SU-DHL-6 (cell line): ENCODE data around the gene OASL.

Experiments
- H2AFZ ChIP-seq: fragments of 200-600 bp; sonication (generic); 2 replicates; pipeline ENCODE4 v1.6.1; 2014; ENCODE audit warnings: low read depth, mild to moderate bottlenecking, moderate library complexity, mixed read lengths, antibody characterized with exemption, low read length; ENCODE audit not compliant: severe bottlenecking
- H3F3A ChIP-seq: fragments of 200-600 bp; shearing (Covaris generic); 2 replicates; pipeline ENCODE4 v1.6.0; 2016; ENCODE audit warnings: antibody characterized with exemption, mild to moderate bottlenecking; ENCODE audit not compliant: insufficient read depth
- H3K27ac ChIP-seq: fragments of 200-600 bp; sonication (generic); 2 replicates; pipeline ENCODE4 v1.5.1; 2016; ENCODE audit warnings: low read depth, mild to moderate bottlenecking, low read length, moderate library complexity, mixed read lengths
- H3K27me3 ChIP-seq: fragments of 200-600 bp; sonication (generic), shearing (Covaris generic); 2 replicates; pipeline ENCODE4 v1.6.0; 2014; ENCODE audit warnings: mild to moderate bottlenecking, low read length
- H3K36me3 ChIP-seq: fragments of 200-600 bp; sonication (generic); 2 replicates; pipeline ENCODE4 v1.6.1; 2014; ENCODE audit warnings: mild to moderate bottlenecking, low read length, mixed read lengths
- H3K4me2 ChIP-seq: fragments of 300-600, 200-600 bp; shearing (Covaris generic), sonication (generic); 2 replicates; pipeline ENCODE4 v1.6.0; 2014; ENCODE audit warnings: low read length, low read depth, mild to moderate bottlenecking; ENCODE audit not compliant: poor library complexity, severe bottlenecking
- H3K4me3 ChIP-seq: fragments of 200-600 bp; sonication (generic); 2 replicates; pipeline ENCODE4 v1.5.1; 2014; ENCODE audit warnings: antibody characterized with exemption, low read length, mild to moderate bottlenecking, mixed read lengths; ENCODE audit not compliant: insufficient read depth, poor library complexity, severe bottlenecking
- H3K79me2 ChIP-seq: fragments of 200-600 bp; sonication (generic); 2 replicates; pipeline ENCODE4 v1.6.1; 2014; ENCODE audit warnings: mild to moderate bottlenecking, low read length, moderate library complexity; ENCODE audit not compliant: insufficient read depth
- H3K9ac ChIP-seq: fragments of 200-600 bp; sonication (generic); 2 replicates; pipeline ENCODE4 v1.7.0; 2014; ENCODE audit warnings: mild to moderate bottlenecking, low read length
- H3K9me2 ChIP-seq: fragments of 200-600 bp; sonication (generic); replicated peaks from 2 replicates; pipeline ENCODE4 v1.6.1; 2014; ENCODE audit warnings: low read length; ENCODE audit not compliant: insufficient read depth
- H3K9me3 ChIP-seq: fragments of 200-600 bp; sonication (generic); 2 replicates; pipeline ENCODE4 v1.6.1; 2014; ENCODE audit warnings: low read length, mixed read lengths; ENCODE audit not compliant: insufficient read depth
- H4K20me1 ChIP-seq: fragments of 200-600 bp; sonication (generic); 2 replicates; pipeline ENCODE4 v1.6.1; 2014; ENCODE audit warnings: low read depth, mild to moderate bottlenecking, antibody characterized with exemption, low read length, moderate library complexity, mixed read lengths
- CTCF ChIP-seq: fragments of 200-600 bp; sonication (generic); IDR thresholded peaks from one replicate; pipeline ENCODE4 v1.5.1; 2017; ENCODE audit warnings: antibody characterized with exemption, mild to moderate bottlenecking, low read length, moderate library complexity; ENCODE audit not compliant: insufficient read depth, poor library complexity, severe bottlenecking
- EZH2phosphoT487 ChIP-seq: fragments of 200-600 bp; sonication (generic), shearing (Covaris generic); conservative IDR thresholded peaks from 2 replicates; pipeline ENCODE4 v1.6.1; 2018; ENCODE audit warnings: mild to moderate bottlenecking, antibody characterized with exemption, low read length, moderate library complexity, mixed read lengths

OASL gene

GRCh38 chr12:120993496-120993895 is 45.5 kb downstream of the OASL start:
- Histone ChIP-seq H2AFZ (no peak overlapping the region), H3K27ac (no peak overlapping the region), H3K79me2 (no peaks in the 10 kb centered on the region), H3F3A (no peaks in the 10 kb centered on the region), H3K9me3 (no peaks in the 10 kb centered on the region), H3K27me3 (no peaks in the 10 kb centered on the region), H3K4me3 (no peak overlapping the region), H3K4me2 (no peak overlapping the region), H3K36me3 (no peaks in the 10 kb centered on the region), H3K9ac (no peak overlapping the region), H4K20me1 (no peaks in the 10 kb centered on the region), H3K9me2 (no peaks in the 10 kb centered on the region)
- no peak for TF ChIP-seq CTCF
- TF ChIP-seq EZH2phosphoT487 = no peak

DNA sequence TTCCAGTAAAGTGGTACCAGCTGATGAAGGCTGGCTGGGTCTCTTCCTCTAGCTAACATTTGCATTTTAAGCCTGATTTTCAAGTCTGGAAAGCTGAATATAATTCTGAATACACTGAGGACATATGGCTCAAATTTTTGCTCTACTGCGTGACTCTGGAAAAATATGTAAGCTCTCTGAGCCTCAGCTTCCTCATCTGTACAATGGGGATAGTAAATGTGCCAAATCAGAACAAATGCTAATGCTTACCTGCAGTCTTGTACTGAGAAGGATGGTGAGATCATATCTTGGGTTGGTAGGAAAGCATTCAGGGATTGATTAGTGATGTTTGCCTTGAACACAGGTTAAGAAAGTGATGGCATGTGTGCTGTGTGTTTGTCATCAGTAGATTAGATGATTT is 46.1 kb downstream of the OASL start:
- TF ChIP-seq EZH2phosphoT487 (no peak), CTCF (no peak)
- Histone ChIP-seq H3K9ac (no peak overlapping the region), H3K27ac (no peak overlapping the region), H3K27me3 (no peaks in the 10 kb centered on the region), H3K9me3 (no peaks in the 10 kb centered on the region), H3K79me2 (no peaks in the 10 kb centered on the region), H3K4me2 (no peak overlapping the region), H2AFZ (no peak overlapping the region), H3K36me3 (no peaks in the 10 kb centered on the region), H3K4me3 (no peak overlapping the region), H3F3A (no peaks in the 10 kb centered on the region), H4K20me1 (no peaks in the 10 kb centered on the region), H3K9me2 (no peaks in the 10 kb centered on the region)

DNA sequence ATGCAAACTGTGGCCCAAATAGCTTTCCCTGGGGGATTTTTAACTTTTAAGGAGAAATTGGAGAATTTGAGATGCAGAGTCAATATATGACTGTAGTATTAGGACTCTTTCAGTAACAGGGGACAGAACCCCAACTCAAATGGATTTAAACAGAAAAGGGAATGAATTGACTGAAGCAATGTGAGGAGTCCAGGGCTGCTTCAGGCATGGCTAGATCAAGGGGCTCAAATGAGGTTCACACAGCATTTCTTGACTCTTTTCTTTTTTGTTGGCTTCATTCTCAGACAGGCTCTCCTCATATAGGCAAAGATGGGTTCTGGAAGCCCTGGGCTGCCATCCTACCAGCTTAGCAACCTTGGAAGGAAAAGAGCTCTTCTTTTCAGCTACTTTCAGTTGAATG is 47.1 kb downstream of the OASL start:
- Histone ChIP-seq H3K27ac (no peak overlapping the region), H3K36me3 (no peaks in the 10 kb centered on the region), H3K9ac (no peak overlapping the region), H3F3A (no peaks in the 10 kb centered on the region), H4K20me1 (no peaks in the 10 kb centered on the region), H2AFZ (no peak overlapping the region), H3K27me3 (no peaks in the 10 kb centered on the region), H3K9me3 (no peaks in the 10 kb centered on the region), H3K4me2 (no peak overlapping the region), H3K79me2 (no peaks in the 10 kb centered on the region), H3K9me2 (no peaks in the 10 kb centered on the region), H3K4me3 (no peak overlapping the region)
- TF ChIP-seq CTCF (no peak), EZH2phosphoT487 (no peak)

DNA sequence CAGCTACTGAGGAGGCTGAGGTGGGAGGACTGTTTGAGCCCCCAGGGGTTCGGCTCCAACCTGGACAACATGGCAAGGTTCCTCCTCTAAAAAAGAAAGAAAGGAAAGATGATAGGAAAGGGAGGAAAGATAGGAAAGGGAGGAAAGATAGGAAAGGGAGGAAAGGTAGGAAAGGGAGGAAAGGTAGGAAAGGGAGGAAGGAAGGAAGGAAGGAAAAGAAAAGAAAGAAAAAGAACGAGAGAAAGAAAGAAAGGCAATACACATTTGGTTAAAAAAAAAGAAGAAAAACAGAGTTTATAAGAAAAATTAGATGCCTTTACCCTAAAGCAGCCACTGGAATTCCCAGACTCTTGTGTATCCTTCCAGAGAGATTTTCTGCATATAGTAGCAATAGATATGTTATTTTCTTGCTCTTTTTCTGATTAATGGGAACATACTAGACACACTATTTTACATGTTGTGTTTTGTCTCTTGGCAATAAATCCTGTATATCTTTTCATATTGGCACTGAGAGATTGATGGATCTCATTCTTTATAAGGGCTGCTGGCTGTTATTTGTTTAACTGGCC is 48.5 kb downstream of the OASL start:
- no peak for TF ChIP-seq EZH2phosphoT487
- no peak for TF ChIP-seq CTCF
- H3K9ac ChIP-seq = no peak overlapping the region
- H3K27ac ChIP-seq = no peak overlapping the region
- no peak overlapping the region for H3K4me2 ChIP-seq
- H2AFZ ChIP-seq = no peak overlapping the region
- H3K9me2 ChIP-seq = no peaks in the 10 kb centered on the region
- no peaks in the 10 kb centered on the region for H3K27me3 ChIP-seq
- no peaks in the 10 kb centered on the region for H3K9me3 ChIP-seq
- no peaks in the 10 kb centered on the region for H3K79me2 ChIP-seq
- no peaks in the 10 kb centered on the region for H3F3A ChIP-seq
- no peak overlapping the region for H3K4me3 ChIP-seq
- no peaks in the 10 kb centered on the region for H4K20me1 ChIP-seq
- H3K36me3 ChIP-seq = no peaks in the 10 kb centered on the region
